ENCODE measurements around the gene EIF4G1. TPM values are rescaled to one million over a fixed set of nuclear protein-coding genes. Genes with fewer than 3 reads are reported as not detected.

EIF4G1 gene
- polyA plus RNA-seq, 1 donor from 2014 or later = 66.9 TPM

GRCh38 chr3:184328516-184328915, 14.1 kb downstream of the EIF4G1 start:
- Histone ChIP-seq H2AFZ (ENCODE audit: low read depth, low read length) (no peak overlapping the region), H4K20me1 (ENCODE audit: insufficient read depth) (no peaks in the 10 kb centered on the region), H3K4me3 (ENCODE audit: low read length) (no peak overlapping the region), H3K4me2 (ENCODE audit: low read length) (no peak overlapping the region), H3K9ac (ENCODE audit: low read length) (no peak overlapping the region), H3K27ac (ENCODE audit: low read length) (no peak overlapping the region), H3K36me3 (ENCODE audit: insufficient read depth, low read length) (peaks cover 4% of the 10 kb centered on the region), H3K27me3 (ENCODE audit: insufficient read depth, low read depth, low read length) (no peaks in the 10 kb centered on the region), H3K9me2 (ENCODE audit: insufficient read depth, low read length) (no peaks in the 10 kb centered on the region), H3K79me2 (replicated peaks; ENCODE audit: insufficient read depth, low read length) (no peaks in the 10 kb centered on the region), H3K9me3 (ENCODE audit: low read length) (no peaks in the 10 kb centered on the region), H3F3A (ENCODE audit: insufficient read depth, low read length, poor library complexity, severe bottlenecking) (no peaks in the 10 kb centered on the region)
- TF ChIP-seq EZH2 (IDR thresholded peaks at IDR 0.05; ENCODE audit: borderline replicate concordance, insufficient read depth, low read length, poor library complexity, severe bottlenecking) (no peak), TAF1 (IDR thresholded peaks at IDR 0.05; ENCODE audit: low read depth) (no peak), MXI1 (conservative IDR thresholded peaks at IDR 0.05; ENCODE audit: poor library complexity, severe bottlenecking) (no peak), POLR2AphosphoS5 (IDR thresholded peaks at IDR 0.05) (no peak), RAD21 (conservative IDR thresholded peaks at IDR 0.05) (no peak)
- TF ChIP-seq, protein P1, sequence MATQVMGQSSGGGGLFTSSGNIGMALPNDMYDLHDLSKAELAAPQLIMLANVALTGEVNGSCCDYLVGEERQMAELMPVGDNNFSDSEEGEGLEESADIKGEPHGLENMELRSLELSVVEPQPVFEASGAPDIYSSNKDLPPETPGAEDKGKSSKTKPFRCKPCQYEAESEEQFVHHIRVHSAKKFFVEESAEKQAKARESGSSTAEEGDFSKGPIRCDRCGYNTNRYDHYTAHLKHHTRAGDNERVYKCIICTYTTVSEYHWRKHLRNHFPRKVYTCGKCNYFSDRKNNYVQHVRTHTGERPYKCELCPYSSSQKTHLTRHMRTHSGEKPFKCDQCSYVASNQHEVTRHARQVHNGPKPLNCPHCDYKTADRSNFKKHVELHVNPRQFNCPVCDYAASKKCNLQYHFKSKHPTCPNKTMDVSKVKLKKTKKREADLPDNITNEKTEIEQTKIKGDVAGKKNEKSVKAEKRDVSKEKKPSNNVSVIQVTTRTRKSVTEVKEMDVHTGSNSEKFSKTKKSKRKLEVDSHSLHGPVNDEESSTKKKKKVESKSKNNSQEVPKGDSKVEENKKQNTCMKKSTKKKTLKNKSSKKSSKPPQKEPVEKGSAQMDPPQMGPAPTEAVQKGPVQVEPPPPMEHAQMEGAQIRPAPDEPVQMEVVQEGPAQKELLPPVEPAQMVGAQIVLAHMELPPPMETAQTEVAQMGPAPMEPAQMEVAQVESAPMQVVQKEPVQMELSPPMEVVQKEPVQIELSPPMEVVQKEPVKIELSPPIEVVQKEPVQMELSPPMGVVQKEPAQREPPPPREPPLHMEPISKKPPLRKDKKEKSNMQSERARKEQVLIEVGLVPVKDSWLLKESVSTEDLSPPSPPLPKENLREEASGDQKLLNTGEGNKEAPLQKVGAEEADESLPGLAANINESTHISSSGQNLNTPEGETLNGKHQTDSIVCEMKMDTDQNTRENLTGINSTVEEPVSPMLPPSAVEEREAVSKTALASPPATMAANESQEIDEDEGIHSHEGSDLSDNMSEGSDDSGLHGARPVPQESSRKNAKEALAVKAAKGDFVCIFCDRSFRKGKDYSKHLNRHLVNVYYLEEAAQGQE (IDR thresholded peaks at IDR 0.05; ENCODE audit: borderline replicate concordance) = no peak

- peaks cover 10% of the 10 kb centered on the region for H3F3A ChIP-seq (ENCODE audit: insufficient read depth, low read length, poor library complexity, severe bottlenecking)
- H3K27ac ChIP-seq (ENCODE audit: low read length) = no peak overlapping the region
- H3K4me2 ChIP-seq (ENCODE audit: low read length) = no peak overlapping the region
Observed at GRCh38 chr3:184332370-184333090, 18.1 kb downstream of the EIF4G1 start.

More at GRCh38 chr3:184332370-184333090, 18.1 kb downstream of the EIF4G1 start:
- H4K20me1 ChIP-seq (ENCODE audit: insufficient read depth) = no peaks in the 10 kb centered on the region
- no peaks in the 10 kb centered on the region for H3K9me2 ChIP-seq (ENCODE audit: insufficient read depth, low read length)
- no peak overlapping the region for H2AFZ ChIP-seq (ENCODE audit: low read depth, low read length)
- TF ChIP-seq SMC3 (conservative IDR thresholded peaks at IDR 0.05; ENCODE audit: poor library complexity) (no peak), MXI1 (conservative IDR thresholded peaks at IDR 0.05; ENCODE audit: poor library complexity, severe bottlenecking) (no peak), RAD21 (conservative IDR thresholded peaks at IDR 0.05) (no peak), EZH2 (IDR thresholded peaks at IDR 0.05; ENCODE audit: borderline replicate concordance, insufficient read depth, low read length, poor library complexity, severe bottlenecking) (no peak), EP300 (conservative IDR thresholded peaks at IDR 0.05; ENCODE audit: poor library complexity, severe bottlenecking) (no peak), CTCF (IDR thresholded peaks at IDR 0.05; ENCODE audit: poor library complexity, severe bottlenecking) (no peak), TAF1 (IDR thresholded peaks at IDR 0.05; ENCODE audit: low read depth) (no peak), POLR2AphosphoS5 (IDR thresholded peaks at IDR 0.05) (no peak)
- TF ChIP-seq, protein P1 (IDR thresholded peaks at IDR 0.05; ENCODE audit: borderline replicate concordance) = no peak
- H3K9ac ChIP-seq (ENCODE audit: low read length) = no peak overlapping the region
- no peaks in the 10 kb centered on the region for H3K9me3 ChIP-seq (ENCODE audit: low read length)
- H3K36me3 ChIP-seq (ENCODE audit: insufficient read depth, low read length) = no peaks in the 10 kb centered on the region
- peaks cover 11% of the 10 kb centered on the region for H3K79me2 ChIP-seq (replicated peaks; ENCODE audit: insufficient read depth, low read length)
- no peak overlapping the region for H3K4me3 ChIP-seq (ENCODE audit: low read length)
- no peaks in the 10 kb centered on the region for H3K27me3 ChIP-seq (ENCODE audit: insufficient read depth, low read depth, low read length)

All from neural cell (in vitro differentiated cells).